UCSD-AML1 (cell line): Measurements from ENCODE around the gene TTC22.

Experiments
- DNase-seq: peaks from one replicate; lab custom pipeline; 2025; ENCODE audit not compliant: unreplicated experiment; lab: John Stamatoyannopoulos, UW

Gene TTC22

DNA sequence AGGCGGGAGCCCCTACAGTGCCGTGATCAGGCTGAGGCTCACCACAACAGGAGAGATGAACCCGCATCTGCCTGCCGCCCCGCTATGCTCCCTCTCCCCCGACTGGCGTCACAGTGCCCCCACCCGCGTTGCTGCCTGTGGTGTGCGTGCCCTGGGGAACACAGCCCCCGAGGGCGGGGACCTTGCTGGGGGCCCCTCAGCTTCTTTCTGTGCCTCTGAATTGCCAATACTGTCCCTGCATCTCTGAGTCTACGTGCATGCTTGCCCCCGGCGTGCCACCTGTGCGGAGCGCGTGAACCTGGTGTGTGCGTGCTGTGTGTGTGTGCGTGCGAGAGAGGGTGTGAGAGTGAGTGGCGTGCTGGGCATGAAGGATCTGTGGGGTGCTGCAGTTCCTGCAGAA lies 47.1 kb downstream of the TTC22 start:
- no peak for DNase-seq

DNA sequence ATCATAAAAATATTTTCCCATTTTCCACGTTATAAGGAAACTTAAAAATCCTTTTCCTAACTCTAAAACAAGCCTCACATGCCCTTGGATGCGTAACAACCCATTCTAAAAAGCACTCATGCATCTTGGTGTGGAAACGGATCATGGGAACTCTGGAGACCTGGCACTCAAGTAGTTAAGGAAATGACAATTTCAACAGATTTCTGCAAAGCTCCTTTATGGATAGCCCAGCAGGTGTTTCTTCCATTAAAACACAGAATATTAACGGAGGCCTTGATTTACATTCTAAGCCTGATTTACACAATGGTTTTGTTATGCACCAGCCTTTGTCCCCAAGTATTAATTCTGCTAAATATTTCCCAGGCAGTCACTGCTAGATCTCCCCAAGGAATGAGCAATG lies 49.7 kb downstream of the TTC22 start:
- no peak for DNase-seq

DNA sequence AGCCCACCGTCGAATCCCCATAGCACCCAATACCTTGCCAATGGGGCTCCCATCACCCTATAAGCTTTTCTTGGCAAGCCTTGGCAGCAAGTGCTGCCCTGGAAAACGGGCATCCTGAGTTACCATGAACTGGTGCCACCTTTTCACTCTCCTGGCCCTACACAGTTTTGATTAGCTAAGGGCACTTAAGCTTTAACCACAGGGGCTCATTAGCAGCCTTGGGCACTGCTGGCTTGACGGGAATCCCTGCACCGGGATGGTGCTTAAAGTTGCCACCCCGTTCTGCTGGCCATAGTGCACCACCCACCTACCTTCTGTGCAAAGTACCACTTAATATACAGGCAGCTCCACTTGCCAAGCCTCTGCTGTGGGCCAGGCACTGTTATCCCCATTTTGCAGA lies 50.5 kb downstream of the TTC22 start:
- no peak for DNase-seq

GRCh38 chr1:54748094-54748835 lies 52.9 kb downstream of the TTC22 start:
- no peak for DNase-seq

GRCh38 chr1:54745864-54746263 lies 55.3 kb downstream of the TTC22 start:
- no peak for DNase-seq

GRCh38 chr1:54745274-54745673 lies 55.8 kb downstream of the TTC22 start:
- DNase-seq: no peak

- DNase-seq: no peak
These were observed 56.4 kb downstream of the TTC22 start for GRCh38 chr1:54744696-54745095.

GRCh38 chr1:54743416-54744226 lies 57.5 kb downstream of the TTC22 start:
- no peak for DNase-seq

- no peak for DNase-seq
These were observed 58.8 kb downstream of the TTC22 start for GRCh38 chr1:54742282-54742681.

- DNase-seq: no peak
These were observed 59.6 kb downstream of the TTC22 start for GRCh38 chr1:54741531-54741930.

- DNase-seq: no peak
These were observed 62.9 kb downstream of the TTC22 start for GRCh38 chr1:54738244-54738643.

DNA sequence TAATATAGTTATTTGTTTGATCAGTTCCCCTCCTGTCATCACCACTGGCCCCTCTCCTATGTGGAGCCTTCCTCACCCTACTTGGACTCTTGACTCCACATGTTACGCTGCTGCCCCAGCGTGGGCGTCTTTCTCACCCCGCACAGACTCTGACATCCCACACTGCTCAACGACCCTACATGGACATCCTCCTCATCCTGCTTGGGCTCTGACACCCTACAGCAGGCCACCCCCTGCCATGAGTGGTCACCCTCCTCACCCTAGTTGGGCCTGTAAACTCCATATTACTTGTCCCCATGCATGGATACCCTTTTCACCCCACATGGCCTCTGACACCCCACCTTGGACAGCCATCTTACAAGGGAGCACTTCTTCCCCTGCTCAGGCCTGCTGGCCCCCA lies 64.4 kb downstream of the TTC22 start:
- DNase-seq: no peak
